Neural cell (in vitro differentiated cells): ENCODE measurements around the gene SNAPC2. TPM values are rescaled to one million over a fixed set of nuclear protein-coding genes. Genes with fewer than 3 reads are reported as not detected.
A peak's percentile ranks its signal among the peaks of the same experiment; 100 is the strongest.

Source experiments
- H2AFZ ChIP-seq: fragments of 200-600, 300-800 bp; sonication (generic), shearing (Covaris generic); 2 replicates; pipeline ENCODE4 v1.6.0; 2014; ENCODE audit warnings: low read depth, mild to moderate bottlenecking, antibody characterized with exemption, low read length, moderate library complexity
- H3F3A ChIP-seq: fragments of 200-600 bp; shearing (Covaris generic); 2 replicates; pipeline ENCODE4 v1.6.1; 2016; ENCODE audit warnings: mild to moderate bottlenecking, moderate library complexity, mixed read lengths, antibody characterized with exemption, low read length; ENCODE audit not compliant: insufficient read depth, poor library complexity, severe bottlenecking
- H3K27ac ChIP-seq: fragments of 200-600, 300-800 bp; sonication (generic), shearing (Covaris generic); 2 replicates; pipeline ENCODE4 v1.5.1; 2014; ENCODE audit warnings: mild to moderate bottlenecking, low read length, moderate library complexity
- H3K27me3 ChIP-seq: fragments of 300-800, 200-600 bp; sonication (generic), shearing (Covaris generic); 2 replicates; pipeline ENCODE4 v1.6.0; 2014; ENCODE audit warnings: mild to moderate bottlenecking, low read depth, low read length, moderate library complexity; ENCODE audit not compliant: insufficient read depth
- H3K36me3 ChIP-seq: fragments of 300-800, 200-600 bp; sonication (generic), shearing (Covaris generic); 2 replicates; pipeline ENCODE4 v1.5.1; 2014; ENCODE audit warnings: mild to moderate bottlenecking, antibody characterized with exemption, low read length, moderate library complexity; ENCODE audit not compliant: insufficient read depth
- H3K4me2 ChIP-seq: fragments of 300-800, 200-600 bp; sonication (generic), shearing (Covaris generic); 2 replicates; pipeline ENCODE4 v1.6.0; 2014; ENCODE audit warnings: mild to moderate bottlenecking, low read length
- H3K4me3 ChIP-seq: fragments of 300-800, 200-600 bp; sonication (generic), shearing (Covaris generic); 2 replicates; pipeline ENCODE4 v1.5.1; 2014; ENCODE audit warnings: mild to moderate bottlenecking, low read length, moderate library complexity
- H3K79me2 ChIP-seq: fragments of 200-600 bp; shearing (Covaris generic); replicated peaks from 2 replicates; pipeline ENCODE4 v1.6.0; 2014; ENCODE audit warnings: mild to moderate bottlenecking, low read length, moderate library complexity; ENCODE audit not compliant: insufficient read depth
- H3K9ac ChIP-seq: fragments of 300-800, 200-600 bp; sonication (generic), shearing (Covaris generic); 2 replicates; pipeline ENCODE4 v1.6.1; 2016; ENCODE audit warnings: mild to moderate bottlenecking, low read length, mixed read lengths
- H3K9me2 ChIP-seq: fragments of 200-600 bp; shearing (Covaris generic); 2 replicates; pipeline ENCODE4 v1.6.1; 2016; ENCODE audit warnings: mild to moderate bottlenecking, low read length, mixed read lengths; ENCODE audit not compliant: insufficient read depth
- H3K9me3 ChIP-seq: fragments of 200-600, 300-800 bp; sonication (generic), shearing (Covaris generic); 2 replicates; pipeline ENCODE4 v1.6.1; 2016; ENCODE audit warnings: mild to moderate bottlenecking, mixed run types, low read length, moderate library complexity, mixed read lengths
- H4K20me1 ChIP-seq: fragments of 200-600 bp; shearing (Covaris generic); 2 replicates; pipeline ENCODE4 v1.6.1; 2016; ENCODE audit warnings: mild to moderate bottlenecking, mixed run types; ENCODE audit not compliant: insufficient read depth
- EP300 ChIP-seq: fragments of 450-650 bp; conservative IDR thresholded peaks from 2 replicates; pipeline ENCODE4 v1.6.1; 2014; ENCODE audit warnings: antibody characterized with exemption, mild to moderate bottlenecking, moderate library complexity; ENCODE audit not compliant: poor library complexity, severe bottlenecking
- EZH2 ChIP-seq: fragments of 200-600, 300-800 bp; shearing (Covaris generic), sonication (generic); IDR thresholded peaks from 2 replicates; pipeline ENCODE4 v1.6.1; 2014; ENCODE audit warnings: antibody characterized with exemption, low read length, borderline replicate concordance, mild to moderate bottlenecking; ENCODE audit not compliant: insufficient read depth, poor library complexity, severe bottlenecking
- MXI1 ChIP-seq: fragments of 450-650 bp; conservative IDR thresholded peaks from 2 replicates; pipeline ENCODE4 v1.6.1; 2014; ENCODE audit warnings: antibody characterized with exemption, mild to moderate bottlenecking; ENCODE audit not compliant: poor library complexity, severe bottlenecking
- POLR2AphosphoS5 ChIP-seq: IDR thresholded peaks from 2 replicates; pipeline ENCODE4 v1.6.1; 2012
- RAD21 ChIP-seq: fragments of 450-650 bp; conservative IDR thresholded peaks from 2 replicates; pipeline ENCODE4 v1.6.1; 2014; ENCODE audit warnings: antibody characterized with exemption, mild to moderate bottlenecking, moderate library complexity
- SMC3 ChIP-seq: fragments of 450-650 bp; conservative IDR thresholded peaks from 2 replicates; pipeline ENCODE4 v1.6.1; 2014; ENCODE audit warnings: antibody characterized with exemption, mild to moderate bottlenecking, moderate library complexity; ENCODE audit not compliant: poor library complexity
- TAF1 ChIP-seq: IDR thresholded peaks from 2 replicates; pipeline ENCODE4 v1.6.1; 2012; ENCODE audit warnings: low read depth
- polyA plus RNA-seq: library from polyadenylated mRNA; depleted of rRNA; stranded (reverse); fragments of >200 nt; gene quantifications from 2 replicates; pipeline ENCODE4 v1.2.3, GENCODE V29; 2014
- TF ChIP-seq, protein P1 (sequence below): IDR thresholded peaks from 2 replicates; pipeline ENCODE4 v1.6.1; 2012; ENCODE audit warnings: borderline replicate concordance
- TF ChIP-seq, protein P2 (sequence below): fragments of 450-650 bp; IDR thresholded peaks from 2 replicates; pipeline ENCODE4 v1.5.1; 2014; ENCODE audit warnings: antibody characterized with exemption, mild to moderate bottlenecking, moderate library complexity; ENCODE audit not compliant: poor library complexity, severe bottlenecking

SNAPC2 gene
- polyA plus RNA-seq, 1 donor from 2014 or later: 12.8 TPM

DNA sequence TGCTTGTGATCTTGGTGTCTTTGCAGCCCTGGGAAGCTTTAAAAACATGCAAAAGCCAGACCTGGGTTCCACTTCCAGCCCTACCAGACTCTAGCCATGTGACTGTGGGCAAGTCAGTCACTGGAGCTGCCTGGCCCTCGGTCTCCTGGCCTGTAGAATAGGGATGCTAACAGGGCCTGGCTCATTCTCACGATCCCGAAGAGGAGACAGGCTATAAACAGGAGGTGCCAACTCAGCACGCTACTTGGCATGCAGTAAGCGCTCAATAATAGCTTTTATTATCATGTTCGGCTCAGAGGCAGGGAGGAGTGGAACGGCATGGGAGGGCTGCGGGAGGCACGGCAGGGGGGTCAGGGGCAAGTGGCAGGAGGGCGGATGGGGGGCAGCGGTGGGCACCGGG lies 4.1 kb downstream of the SNAPC2 start:
- TF ChIP-seq RAD21: no peak
- TF ChIP-seq, protein P1, sequence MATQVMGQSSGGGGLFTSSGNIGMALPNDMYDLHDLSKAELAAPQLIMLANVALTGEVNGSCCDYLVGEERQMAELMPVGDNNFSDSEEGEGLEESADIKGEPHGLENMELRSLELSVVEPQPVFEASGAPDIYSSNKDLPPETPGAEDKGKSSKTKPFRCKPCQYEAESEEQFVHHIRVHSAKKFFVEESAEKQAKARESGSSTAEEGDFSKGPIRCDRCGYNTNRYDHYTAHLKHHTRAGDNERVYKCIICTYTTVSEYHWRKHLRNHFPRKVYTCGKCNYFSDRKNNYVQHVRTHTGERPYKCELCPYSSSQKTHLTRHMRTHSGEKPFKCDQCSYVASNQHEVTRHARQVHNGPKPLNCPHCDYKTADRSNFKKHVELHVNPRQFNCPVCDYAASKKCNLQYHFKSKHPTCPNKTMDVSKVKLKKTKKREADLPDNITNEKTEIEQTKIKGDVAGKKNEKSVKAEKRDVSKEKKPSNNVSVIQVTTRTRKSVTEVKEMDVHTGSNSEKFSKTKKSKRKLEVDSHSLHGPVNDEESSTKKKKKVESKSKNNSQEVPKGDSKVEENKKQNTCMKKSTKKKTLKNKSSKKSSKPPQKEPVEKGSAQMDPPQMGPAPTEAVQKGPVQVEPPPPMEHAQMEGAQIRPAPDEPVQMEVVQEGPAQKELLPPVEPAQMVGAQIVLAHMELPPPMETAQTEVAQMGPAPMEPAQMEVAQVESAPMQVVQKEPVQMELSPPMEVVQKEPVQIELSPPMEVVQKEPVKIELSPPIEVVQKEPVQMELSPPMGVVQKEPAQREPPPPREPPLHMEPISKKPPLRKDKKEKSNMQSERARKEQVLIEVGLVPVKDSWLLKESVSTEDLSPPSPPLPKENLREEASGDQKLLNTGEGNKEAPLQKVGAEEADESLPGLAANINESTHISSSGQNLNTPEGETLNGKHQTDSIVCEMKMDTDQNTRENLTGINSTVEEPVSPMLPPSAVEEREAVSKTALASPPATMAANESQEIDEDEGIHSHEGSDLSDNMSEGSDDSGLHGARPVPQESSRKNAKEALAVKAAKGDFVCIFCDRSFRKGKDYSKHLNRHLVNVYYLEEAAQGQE: no peak
- no peak for TF ChIP-seq POLR2AphosphoS5
- TF ChIP-seq EZH2: no peak
- TF ChIP-seq, protein P2, sequence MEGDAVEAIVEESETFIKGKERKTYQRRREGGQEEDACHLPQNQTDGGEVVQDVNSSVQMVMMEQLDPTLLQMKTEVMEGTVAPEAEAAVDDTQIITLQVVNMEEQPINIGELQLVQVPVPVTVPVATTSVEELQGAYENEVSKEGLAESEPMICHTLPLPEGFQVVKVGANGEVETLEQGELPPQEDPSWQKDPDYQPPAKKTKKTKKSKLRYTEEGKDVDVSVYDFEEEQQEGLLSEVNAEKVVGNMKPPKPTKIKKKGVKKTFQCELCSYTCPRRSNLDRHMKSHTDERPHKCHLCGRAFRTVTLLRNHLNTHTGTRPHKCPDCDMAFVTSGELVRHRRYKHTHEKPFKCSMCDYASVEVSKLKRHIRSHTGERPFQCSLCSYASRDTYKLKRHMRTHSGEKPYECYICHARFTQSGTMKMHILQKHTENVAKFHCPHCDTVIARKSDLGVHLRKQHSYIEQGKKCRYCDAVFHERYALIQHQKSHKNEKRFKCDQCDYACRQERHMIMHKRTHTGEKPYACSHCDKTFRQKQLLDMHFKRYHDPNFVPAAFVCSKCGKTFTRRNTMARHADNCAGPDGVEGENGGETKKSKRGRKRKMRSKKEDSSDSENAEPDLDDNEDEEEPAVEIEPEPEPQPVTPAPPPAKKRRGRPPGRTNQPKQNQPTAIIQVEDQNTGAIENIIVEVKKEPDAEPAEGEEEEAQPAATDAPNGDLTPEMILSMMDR: no peak
- TF ChIP-seq MXI1: no peak
- TF ChIP-seq TAF1: no peak
- TF ChIP-seq EP300: no peak
- no peak for TF ChIP-seq SMC3
- peak overlapping the region; percentile 89 for H3K9ac ChIP-seq
- H3K4me3 ChIP-seq: peak overlapping the region; percentile 70
- no peaks in the 10 kb centered on the region for H3K9me2 ChIP-seq
- H3K27ac ChIP-seq: no peak overlapping the region
- no peaks in the 10 kb centered on the region for H3F3A ChIP-seq
- no peak overlapping the region for H3K4me2 ChIP-seq
- no peaks in the 10 kb centered on the region for H3K9me3 ChIP-seq
- H2AFZ ChIP-seq: no peak overlapping the region
- H3K79me2 ChIP-seq: peaks cover 14% of the 10 kb centered on the region
- H3K36me3 ChIP-seq: no peaks in the 10 kb centered on the region
- no peaks in the 10 kb centered on the region for H3K27me3 ChIP-seq
- peaks cover 10% of the 10 kb centered on the region for H4K20me1 ChIP-seq

DNA sequence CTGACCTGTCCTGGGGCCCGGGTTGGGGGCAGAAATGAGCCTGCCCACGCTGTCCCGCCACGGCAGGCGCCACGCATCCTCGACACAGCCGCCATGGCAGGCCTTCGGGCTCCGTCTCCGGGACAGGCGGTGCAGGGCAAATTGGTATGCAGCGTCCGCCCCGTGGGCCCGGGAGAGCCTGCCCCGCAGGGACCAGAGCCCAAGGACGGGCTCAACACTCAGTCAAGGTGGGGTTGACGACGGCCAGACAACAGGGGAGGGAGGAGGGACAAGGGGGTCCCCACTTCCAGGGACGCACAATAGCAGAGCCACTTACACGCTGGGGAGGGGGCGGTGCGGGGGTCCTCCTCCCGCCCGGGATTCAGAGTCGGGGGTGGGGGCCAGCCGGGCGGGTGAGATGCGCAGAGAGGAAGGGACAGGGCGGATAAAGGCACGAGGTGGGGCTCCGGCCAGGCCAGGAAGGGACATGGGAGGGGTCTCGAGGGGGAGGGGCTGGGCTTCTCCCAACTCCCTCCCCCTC lies 4.6 kb downstream of the SNAPC2 start:
- Histone ChIP-seq H3K4me2 (peak overlapping the region; percentile 48), H3K79me2 (peaks cover 14% of the 10 kb centered on the region), H3K27me3 (no peaks in the 10 kb centered on the region), H3K27ac (peak overlapping the region; percentile 65), H3K9ac (peak overlapping the region; percentile 89), H3K9me3 (no peaks in the 10 kb centered on the region), H3K36me3 (no peaks in the 10 kb centered on the region), H4K20me1 (peaks cover 10% of the 10 kb centered on the region), H2AFZ (no peak overlapping the region), H3K9me2 (no peaks in the 10 kb centered on the region), H3K4me3 (peak overlapping the region; percentile 70), H3F3A (no peaks in the 10 kb centered on the region)
- TF ChIP-seq EP300 (no peak), EZH2 (no peak), POLR2AphosphoS5 (no peak)
